Fibroblast of villous mesenchyme (primary cell): ENCODE results near the gene DRD4. TPM values are rescaled to one million over a fixed set of nuclear protein-coding genes. Genes with fewer than 3 reads are reported as not detected.

Experiments used
- DNase-seq: peaks from one replicate; pipeline ENCODE4 v3.0.0-alpha.2; 2010; ENCODE audit warnings: low read depth
- H3K4me3 ChIP-seq: 2 replicates; pipeline ENCODE4 v1.5.1; 2011; ENCODE audit warnings: low read depth, mild to moderate bottlenecking, low read length
- CTCF ChIP-seq: IDR thresholded peaks from 2 replicates; pipeline ENCODE4 v1.5.1; 2012; ENCODE audit warnings: low read depth, mild to moderate bottlenecking, low read length; ENCODE audit not compliant: insufficient read depth
- total RNA-seq: library from RNA; depleted of rRNA; stranded (reverse); fragments of >200 nt; gene quantifications from 2 replicates; pipeline ENCODE4 v1.2.3, GENCODE V29; 2012

The DRD4 gene
- total RNA-seq, 1 donor, result not detected

GRCh38 chr11:665062-665703 is 28.1 kb downstream of the DRD4 start:
- peak; percentile 96 for DNase-seq
- no peak for TF ChIP-seq CTCF
- H3K4me3 ChIP-seq, result no peak overlapping the region

GRCh38 chr11:665704-666281 is 28.7 kb downstream of the DRD4 start:
- no peak overlapping the region for H3K4me3 ChIP-seq
- peak; percentile 91 for DNase-seq
- TF ChIP-seq CTCF, result no peak

- no peak for DNase-seq
- TF ChIP-seq CTCF, result no peak
- no peak overlapping the region for H3K4me3 ChIP-seq
Measured at GRCh38 chr11:673866-674265, 36.8 kb downstream of the DRD4 start.

GRCh38 chr11:674406-674805 is 37.3 kb downstream of the DRD4 start:
- no peak for DNase-seq
- no peak overlapping the region for H3K4me3 ChIP-seq
- no peak for TF ChIP-seq CTCF

GRCh38 chr11:678297-678696 is 41.2 kb downstream of the DRD4 start:
- TF ChIP-seq CTCF, result no peak
- no peak overlapping the region for H3K4me3 ChIP-seq
- no peak for DNase-seq

- DNase-seq, result no peak
- TF ChIP-seq CTCF, result no peak
- no peak overlapping the region for H3K4me3 ChIP-seq
Measured at GRCh38 chr11:679271-680207, 42.5 kb downstream of the DRD4 start.
